GM20431 (cell line): Measurements from ENCODE around the gene TOB1.

Experiments
- in situ Hi-C: fragments of 300-500 bp; cut with MseI, MboI; formaldehyde crosslinking; loops from one replicate; pipeline ENCODE4 v1.15.0; 2020; ENCODE audit warnings: low sequenced_read_pairs; ENCODE audit not compliant: unreplicated experiment

TOB1 gene

DNA sequence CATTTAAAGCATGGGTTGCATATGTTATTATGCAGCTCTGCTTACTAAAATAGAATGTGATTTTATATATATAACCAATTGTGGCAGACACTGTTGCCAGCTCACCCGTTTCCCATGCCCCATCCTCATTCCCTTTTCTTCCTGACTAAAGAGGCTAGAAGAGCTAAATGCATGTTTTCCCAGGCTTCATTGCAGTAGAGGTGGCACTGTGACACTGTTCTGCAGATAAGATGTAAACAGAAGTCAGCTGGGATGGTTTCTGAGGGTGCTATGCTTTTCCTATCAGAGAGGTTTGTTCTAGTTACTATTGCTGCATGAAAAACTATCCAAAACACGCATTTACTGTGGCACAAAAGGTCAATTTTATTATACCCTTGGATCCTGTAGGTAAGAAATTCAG lies 5.7 kb upstream of the TOB1 start:
- in situ Hi-C loops = no loop called here

- in situ Hi-C loops = no loop called here
Observed at GRCh38 chr17:50871364-50871763, 5.2 kb upstream of the TOB1 start.

- in situ Hi-C loops = no loop called here
Observed at GRCh38 chr17:50868602-50869001, 2.4 kb upstream of the TOB1 start.

DNA sequence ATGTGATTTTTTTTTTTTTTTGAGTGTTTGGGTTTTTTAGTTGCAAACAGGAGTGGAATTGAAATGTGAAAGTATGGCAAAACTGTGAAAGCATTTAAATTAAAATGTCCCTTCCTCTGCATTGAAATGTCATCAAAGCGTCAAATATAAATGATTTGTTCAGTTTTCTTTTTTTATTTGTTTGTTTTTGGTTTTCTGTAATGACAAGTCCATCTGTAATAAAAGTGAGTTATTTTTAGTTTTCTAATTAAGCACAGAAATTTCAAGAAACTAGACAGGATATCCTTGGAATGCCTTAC lies 1.9 kb upstream of the TOB1 start:
- in situ Hi-C loops = no loop called here

DNA sequence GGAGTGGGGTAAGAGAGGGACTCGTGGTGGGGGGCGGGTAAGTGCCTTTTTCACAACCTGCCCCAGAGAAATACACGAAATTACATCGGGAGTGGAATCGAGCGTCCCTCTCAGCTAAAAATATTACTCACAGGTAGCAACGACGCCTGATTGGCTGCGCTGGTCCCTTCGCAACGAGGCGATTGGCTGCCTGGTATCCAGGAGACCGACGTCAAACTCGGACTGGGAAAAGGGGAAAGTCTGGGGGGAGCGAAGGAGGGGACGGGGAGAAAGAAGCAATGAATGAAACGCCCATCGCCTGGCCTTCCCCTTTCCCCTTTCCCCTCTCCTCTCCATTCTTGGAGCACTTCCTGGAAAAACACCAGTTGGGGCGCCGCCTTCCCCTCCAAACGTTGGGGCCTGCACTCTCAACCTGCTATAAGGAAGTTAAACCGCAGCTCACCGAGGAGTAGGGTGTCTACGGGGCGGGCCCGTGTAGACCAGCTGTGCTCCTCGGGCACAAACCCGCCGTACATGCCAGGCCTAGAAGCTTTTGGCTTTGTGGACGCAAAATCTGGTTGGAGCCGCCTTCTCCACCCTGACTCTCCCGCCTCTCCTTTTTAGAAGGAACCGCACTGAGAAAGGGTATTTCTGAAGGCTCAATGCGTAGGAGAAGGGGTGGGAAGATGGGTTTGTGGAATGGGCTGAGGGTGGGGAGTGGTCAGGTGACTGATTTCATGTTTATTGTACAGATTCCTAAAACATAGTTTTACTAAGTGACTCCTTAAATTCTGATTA lies 1.4 kb upstream of the TOB1 start:
- in situ Hi-C loops = no loop called here

- in situ Hi-C loops = no loop called here
Observed at GRCh38 chr17:50866950-50867362, 802 bp upstream of the TOB1 start.

- in situ Hi-C loops = no loop called here
Observed at GRCh38 chr17:50865868-50866260, 290 bp downstream of the TOB1 start.

DNA sequence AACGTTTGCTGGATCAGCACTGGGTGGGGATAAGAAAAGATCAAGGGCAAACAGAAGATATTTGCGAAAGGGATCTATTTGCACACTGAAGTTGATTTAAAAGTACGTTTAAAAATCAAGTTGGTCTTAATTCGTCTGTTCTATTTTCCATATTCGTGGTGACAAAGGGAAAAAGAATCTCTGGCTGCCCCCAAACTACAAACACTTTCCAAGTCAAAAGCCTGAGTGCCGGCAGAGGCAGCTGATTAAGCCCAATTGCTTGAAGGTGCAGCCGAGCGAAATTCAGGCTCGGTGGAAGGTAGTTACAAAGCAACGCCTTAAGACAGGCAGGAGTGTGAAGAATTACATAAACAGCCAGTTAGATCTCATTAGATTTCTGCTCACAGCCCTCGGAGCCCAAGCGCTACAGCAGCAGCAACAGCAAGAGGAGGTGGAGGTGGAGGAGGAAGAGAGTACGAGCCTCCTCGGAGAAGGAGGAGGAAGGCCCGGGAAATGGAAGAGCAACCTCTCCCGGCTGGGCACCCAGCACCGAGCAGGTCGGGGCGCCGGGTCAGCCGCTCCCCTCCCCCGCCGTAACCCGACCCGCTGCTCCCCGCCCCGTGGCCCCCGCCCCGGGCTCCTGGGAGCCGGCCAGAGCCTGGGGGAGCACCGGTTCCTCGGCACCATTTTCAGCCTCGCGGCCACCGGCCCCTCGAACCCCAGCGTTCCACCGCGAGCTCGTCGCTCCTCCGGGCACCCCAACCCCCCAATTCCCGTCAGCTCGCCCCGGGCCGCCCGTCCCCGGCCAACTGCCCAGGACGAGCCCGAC lies 890 bp downstream of the TOB1 start:
- in situ Hi-C loops = no loop called here

DNA sequence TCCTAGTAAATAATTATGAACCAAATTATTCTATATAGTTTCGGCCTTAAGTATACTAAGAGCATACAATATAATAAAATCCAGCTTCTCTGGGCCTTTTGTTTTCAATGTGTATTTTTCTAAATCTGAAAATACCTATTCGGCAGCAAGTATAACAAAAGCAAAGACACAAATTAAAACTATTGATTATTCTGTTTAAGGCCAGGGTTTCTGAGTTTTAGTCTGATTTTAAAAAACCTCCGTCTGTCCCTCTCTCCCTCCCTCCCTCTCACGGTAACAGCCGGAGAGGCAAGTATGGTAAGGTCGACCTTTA lies 1.5 kb downstream of the TOB1 start:
- in situ Hi-C loops = no loop called here

DNA sequence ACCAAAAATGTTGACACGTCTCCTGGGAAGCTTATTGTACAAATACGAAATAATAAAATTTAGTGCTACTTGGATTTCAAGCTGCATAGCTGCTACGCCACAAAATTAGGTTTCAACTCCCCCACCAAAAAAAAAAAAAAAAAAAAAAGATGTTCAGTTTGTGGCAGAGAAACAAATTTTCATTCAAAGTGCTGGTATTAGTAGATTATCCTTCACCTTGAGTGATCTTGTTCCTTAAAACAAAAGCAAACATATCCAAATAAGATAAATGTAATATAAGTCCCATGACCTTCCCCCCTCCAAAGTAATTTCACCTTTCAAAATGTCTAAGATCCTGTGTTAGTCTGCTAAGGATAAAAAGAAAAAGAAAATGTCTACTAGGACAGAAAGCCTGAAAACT lies 2.2 kb downstream of the TOB1 start:
- in situ Hi-C loops = no loop called here

DNA sequence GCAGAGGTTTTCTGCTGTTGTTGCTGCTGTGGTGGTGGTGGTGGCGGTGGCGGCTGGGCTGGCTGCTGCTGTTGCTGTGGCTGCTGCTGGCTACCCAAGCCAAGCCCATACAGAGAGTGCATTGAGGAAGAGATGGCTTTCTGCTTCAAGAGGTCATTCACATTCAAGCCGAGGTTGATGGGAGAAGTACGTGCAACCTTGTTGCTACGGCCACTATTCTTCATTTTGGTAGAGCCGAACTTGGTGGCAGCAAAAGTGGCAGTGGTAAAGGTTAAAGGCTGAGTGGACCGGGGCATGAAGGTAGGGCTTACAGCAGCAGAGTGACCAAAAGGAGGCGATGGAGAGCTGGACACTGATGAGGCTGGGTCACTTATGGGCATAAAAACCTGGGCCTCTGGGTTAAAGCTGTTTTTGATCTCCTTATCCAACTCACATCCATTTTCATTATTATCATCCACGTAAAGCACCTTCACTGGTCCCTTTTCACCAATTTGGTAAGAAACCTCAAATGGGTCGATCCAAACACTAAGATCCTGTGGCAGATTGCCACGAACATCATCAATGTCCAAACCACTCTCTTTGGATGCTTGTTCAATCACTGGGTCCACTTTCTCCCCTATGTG lies 2.8 kb downstream of the TOB1 start:
- in situ Hi-C loops = no loop called here

GRCh38 chr17:50861822-50862528 lies 4.2 kb downstream of the TOB1 start:
- in situ Hi-C loops = no loop called here

GRCh38 chr17:50861334-50861676 lies 4.8 kb downstream of the TOB1 start:
- in situ Hi-C loops = no loop called here

GRCh38 chr17:50859727-50860126 lies 6.4 kb downstream of the TOB1 start:
- in situ Hi-C loops = loop anchor here (10.0 kb wide), 1 partner anchor 95 kb away; no protein-coding TSS in a partner anchor

- in situ Hi-C loops = loop anchor here (10.0 kb wide), 1 partner anchor 96 kb away; no protein-coding TSS in a partner anchor
Observed at GRCh38 chr17:50858486-50859225, 7.5 kb downstream of the TOB1 start.

- in situ Hi-C loops = loop anchor here (10.0 kb wide), 1 partner anchor 98 kb away; no protein-coding TSS in a partner anchor
Observed at GRCh38 chr17:50856431-50856830, 9.7 kb downstream of the TOB1 start.

- in situ Hi-C loops = loop anchor here (10.0 kb wide), 1 partner anchor 99 kb away; no protein-coding TSS in a partner anchor
Observed at GRCh38 chr17:50855708-50856330, 10.3 kb downstream of the TOB1 start.

- in situ Hi-C loops = loop anchor here (10.0 kb wide), 1 partner anchor 101 kb away; no protein-coding TSS in a partner anchor
Observed at GRCh38 chr17:50853781-50854180, 12.4 kb downstream of the TOB1 start.

DNA sequence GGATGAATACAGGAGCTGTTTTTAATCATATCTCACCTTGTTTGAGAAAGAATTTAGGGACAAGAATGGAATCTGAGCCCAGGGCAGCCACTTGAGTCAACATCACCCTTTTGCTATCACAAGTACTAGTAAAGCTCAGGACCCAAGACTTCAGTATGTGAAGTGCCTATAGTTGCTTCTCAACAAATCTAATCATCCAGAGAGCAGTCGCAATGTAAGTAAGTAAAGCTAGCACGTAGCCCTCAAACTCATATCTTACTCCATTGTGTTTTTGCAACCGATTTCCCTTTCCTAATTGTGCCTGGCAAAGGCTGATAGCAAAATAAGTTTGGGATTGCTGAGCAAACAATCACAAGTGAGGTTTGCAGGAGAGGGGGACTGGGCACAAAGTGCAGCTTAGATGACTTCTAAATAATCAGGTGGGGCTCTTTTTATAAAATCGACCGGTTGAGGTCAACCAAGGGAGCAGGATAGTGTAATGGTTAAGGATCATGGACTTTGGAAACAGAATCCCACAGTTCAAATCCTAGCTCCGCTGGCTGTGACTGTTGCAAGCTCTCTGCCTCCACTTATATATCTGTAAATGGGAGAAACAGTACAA lies 13.0 kb downstream of the TOB1 start:
- in situ Hi-C loops = loop anchor here (10.0 kb wide), 1 partner anchor 102 kb away; no protein-coding TSS in a partner anchor
